Measurements from ENCODE around the gene TMED10. TPM values are rescaled to one million over a fixed set of nuclear protein-coding genes. Genes with fewer than 3 reads are reported as not detected.
"Not testable (repeated sequence)": the region's sequence is repeated elsewhere in the genome, so short reads cannot be mapped to it uniquely, and the experiment has no call there.

The TMED10 gene
- total RNA-seq, 1 donor from 2014 or later = 363 TPM

DNA sequence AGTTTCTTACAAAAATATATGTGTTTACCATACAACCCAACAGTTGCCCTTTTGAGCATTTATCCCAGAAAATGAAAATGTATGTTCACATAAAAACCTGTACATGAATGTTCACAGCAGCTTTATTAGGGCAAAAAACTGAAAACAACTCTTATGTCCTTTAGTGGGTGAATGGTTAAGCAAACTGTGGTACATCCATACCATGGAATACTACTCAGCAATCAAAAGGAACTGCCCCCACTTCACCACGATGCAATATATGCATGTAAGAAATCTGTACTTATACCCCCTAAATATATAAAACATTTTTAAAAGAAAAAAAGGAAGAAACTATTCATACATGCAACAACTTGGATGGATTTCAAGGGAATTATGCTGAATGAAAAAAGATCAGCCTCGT is 42.8 kb downstream of the TMED10 start:
- TF ChIP-seq, protein P1, sequence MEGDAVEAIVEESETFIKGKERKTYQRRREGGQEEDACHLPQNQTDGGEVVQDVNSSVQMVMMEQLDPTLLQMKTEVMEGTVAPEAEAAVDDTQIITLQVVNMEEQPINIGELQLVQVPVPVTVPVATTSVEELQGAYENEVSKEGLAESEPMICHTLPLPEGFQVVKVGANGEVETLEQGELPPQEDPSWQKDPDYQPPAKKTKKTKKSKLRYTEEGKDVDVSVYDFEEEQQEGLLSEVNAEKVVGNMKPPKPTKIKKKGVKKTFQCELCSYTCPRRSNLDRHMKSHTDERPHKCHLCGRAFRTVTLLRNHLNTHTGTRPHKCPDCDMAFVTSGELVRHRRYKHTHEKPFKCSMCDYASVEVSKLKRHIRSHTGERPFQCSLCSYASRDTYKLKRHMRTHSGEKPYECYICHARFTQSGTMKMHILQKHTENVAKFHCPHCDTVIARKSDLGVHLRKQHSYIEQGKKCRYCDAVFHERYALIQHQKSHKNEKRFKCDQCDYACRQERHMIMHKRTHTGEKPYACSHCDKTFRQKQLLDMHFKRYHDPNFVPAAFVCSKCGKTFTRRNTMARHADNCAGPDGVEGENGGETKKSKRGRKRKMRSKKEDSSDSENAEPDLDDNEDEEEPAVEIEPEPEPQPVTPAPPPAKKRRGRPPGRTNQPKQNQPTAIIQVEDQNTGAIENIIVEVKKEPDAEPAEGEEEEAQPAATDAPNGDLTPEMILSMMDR (IDR thresholded peaks at IDR 0.05; ENCODE audit: insufficient read depth, low read length, severe bottlenecking) = no peak
- FAIRE-seq = no peak
- peaks cover 7% of the 10 kb centered on the region for H3K36me3 ChIP-seq (ENCODE audit: control insufficient read depth, insufficient read depth, low read length)

DNA sequence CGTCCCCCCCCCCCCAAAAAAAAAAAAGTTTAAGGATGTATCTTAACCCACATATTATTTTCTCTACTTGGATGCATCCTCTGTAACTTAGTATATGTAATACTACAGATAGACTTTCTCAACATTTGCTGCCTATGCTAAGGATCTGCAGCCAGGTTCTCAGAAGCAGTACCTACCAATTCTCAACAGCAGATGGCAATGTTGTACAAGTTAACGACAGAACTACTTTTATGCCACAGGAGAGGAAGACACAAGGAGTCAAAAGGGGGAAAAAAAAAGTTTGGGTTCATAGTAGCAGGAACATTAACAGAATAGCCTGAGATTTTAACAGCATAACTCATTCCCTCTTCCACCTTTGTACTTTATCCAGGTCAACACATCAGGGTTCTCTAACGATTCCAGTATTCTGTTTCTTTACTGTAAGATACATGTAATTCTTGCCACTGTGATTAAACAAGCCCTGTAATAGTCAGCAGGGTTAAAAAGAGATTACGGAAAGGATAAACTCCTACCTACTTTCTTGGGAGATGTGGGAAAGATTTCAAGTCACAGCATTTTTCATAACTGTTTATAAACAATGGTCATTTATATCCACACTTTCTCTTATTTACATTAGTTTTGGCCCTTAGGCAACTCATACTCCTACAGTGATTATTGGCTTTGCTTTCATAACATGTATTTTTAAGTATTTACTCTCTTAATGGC is 43.9 kb downstream of the TMED10 start:
- no peak overlapping the region for H3K4me3 ChIP-seq (ENCODE audit: low read depth, low read length)
- FAIRE-seq (no peak), DNase-seq (ENCODE audit: low read depth) (peak; percentile 69)
- peaks cover 7% of the 10 kb centered on the region for H3K36me3 ChIP-seq (ENCODE audit: control insufficient read depth, insufficient read depth, low read length)
- TF ChIP-seq, protein P1 (IDR thresholded peaks at IDR 0.05; ENCODE audit: insufficient read depth, low read length, severe bottlenecking) = peak; percentile 44
- no peaks in the 10 kb centered on the region for H3K27me3 ChIP-seq (ENCODE audit: control insufficient read depth, insufficient read depth, low read length)

More for the DNA sequence above, 42.8 kb downstream of the TMED10 start:
- Histone ChIP-seq H3K4me3 (ENCODE audit: low read depth, low read length) (no peak overlapping the region), H3K27me3 (ENCODE audit: control insufficient read depth, insufficient read depth, low read length) (no peaks in the 10 kb centered on the region)
- DNase-seq (ENCODE audit: low read depth) = no peak

DNA sequence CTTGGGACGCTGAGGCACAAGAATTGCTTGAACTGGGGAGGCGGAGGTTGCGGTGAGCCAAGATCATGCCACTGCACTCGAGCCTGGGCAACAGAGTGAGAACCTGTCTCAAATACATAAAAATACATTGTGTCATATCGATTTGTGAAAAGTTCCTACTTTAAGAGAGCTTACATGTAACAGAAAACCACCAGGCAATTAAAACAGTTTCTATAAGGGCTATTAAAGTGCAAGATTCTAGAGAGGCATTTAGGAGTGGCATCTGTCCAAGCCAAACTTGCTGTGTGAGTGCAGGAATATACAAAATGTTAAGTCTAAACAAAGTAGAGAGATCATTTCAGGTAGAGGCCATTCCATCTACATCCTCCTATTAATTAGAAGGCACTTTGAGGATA is 47.8 kb downstream of the TMED10 start:
- FAIRE-seq (no peak), DNase-seq (ENCODE audit: low read depth) (no peak)
- peaks cover 2% of the 10 kb centered on the region for H3K36me3 ChIP-seq (ENCODE audit: control insufficient read depth, insufficient read depth, low read length)
- H3K4me3 ChIP-seq (ENCODE audit: low read depth, low read length) = no peak overlapping the region
- H3K27me3 ChIP-seq (ENCODE audit: control insufficient read depth, insufficient read depth, low read length) = no peaks in the 10 kb centered on the region
- TF ChIP-seq, protein P1 (IDR thresholded peaks at IDR 0.05; ENCODE audit: insufficient read depth, low read length, severe bottlenecking) = no peak

DNA sequence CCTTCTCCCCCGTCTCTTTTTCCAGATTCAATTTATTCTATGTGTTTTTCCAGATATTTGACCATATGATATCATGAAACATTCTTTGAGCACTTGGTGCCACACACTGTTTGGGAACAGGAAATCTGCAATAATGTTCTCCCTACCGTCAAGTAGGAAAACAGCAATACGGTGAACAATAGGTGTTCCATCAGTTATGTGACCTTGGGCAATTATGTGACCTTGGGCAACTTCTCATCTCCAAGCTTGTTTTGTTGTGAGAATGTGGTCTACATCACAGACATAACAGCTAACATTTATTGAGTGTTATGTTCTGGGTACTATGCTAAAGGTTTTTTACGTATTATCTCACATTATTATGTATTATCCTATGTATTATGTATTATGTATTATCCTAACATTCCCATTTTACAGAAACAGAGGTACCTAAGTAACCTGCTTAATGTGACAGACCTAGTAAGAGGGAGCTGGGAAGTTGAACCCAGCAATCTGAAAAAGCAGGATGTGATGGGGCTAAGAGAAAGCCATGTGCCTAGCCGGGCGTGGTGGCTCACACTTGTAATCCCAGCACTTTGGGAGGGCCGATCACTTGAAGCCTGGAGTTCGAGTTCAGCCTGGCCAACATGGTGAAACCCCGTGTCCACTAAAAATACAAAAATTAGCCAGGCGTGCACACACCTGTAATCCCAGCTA is 48.4 kb downstream of the TMED10 start:
- TF ChIP-seq, protein P1 (IDR thresholded peaks at IDR 0.05; ENCODE audit: insufficient read depth, low read length, severe bottlenecking) = no peak
- FAIRE-seq = no peak
- peaks cover 2% of the 10 kb centered on the region for H3K36me3 ChIP-seq (ENCODE audit: control insufficient read depth, insufficient read depth, low read length)

DNA sequence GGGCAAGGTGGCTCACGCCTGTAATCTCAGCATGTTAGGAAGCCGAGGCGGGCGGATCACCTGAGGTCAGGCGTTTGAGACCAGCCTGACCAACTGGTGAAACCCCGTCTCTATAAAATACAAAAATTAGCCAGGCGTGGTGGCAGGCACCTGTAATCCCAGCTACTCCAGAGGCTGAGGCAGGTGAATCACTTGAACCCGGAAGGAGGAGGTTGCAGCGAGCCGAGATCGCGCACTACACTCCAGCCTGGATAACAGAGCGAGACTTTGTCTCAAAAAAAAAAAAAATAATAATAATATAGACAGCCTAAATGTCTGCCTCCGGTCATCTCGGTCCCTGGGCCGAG is 49.0 kb downstream of the TMED10 start:
- H3K27me3 ChIP-seq (ENCODE audit: control insufficient read depth, insufficient read depth, low read length); DNase-seq (ENCODE audit: low read depth); FAIRE-seq; H3K36me3 ChIP-seq (ENCODE audit: control insufficient read depth, insufficient read depth, low read length): not testable (repeated sequence)
- peak overlapping the region; percentile 69 for H3K4me3 ChIP-seq (ENCODE audit: low read depth, low read length)

More for the DNA sequence above, 48.4 kb downstream of the TMED10 start:
- Histone ChIP-seq H3K27me3 (ENCODE audit: control insufficient read depth, insufficient read depth, low read length) (no peaks in the 10 kb centered on the region), H3K4me3 (ENCODE audit: low read depth, low read length) (no peak overlapping the region)
- DNase-seq (ENCODE audit: low read depth) = no peak

DNA sequence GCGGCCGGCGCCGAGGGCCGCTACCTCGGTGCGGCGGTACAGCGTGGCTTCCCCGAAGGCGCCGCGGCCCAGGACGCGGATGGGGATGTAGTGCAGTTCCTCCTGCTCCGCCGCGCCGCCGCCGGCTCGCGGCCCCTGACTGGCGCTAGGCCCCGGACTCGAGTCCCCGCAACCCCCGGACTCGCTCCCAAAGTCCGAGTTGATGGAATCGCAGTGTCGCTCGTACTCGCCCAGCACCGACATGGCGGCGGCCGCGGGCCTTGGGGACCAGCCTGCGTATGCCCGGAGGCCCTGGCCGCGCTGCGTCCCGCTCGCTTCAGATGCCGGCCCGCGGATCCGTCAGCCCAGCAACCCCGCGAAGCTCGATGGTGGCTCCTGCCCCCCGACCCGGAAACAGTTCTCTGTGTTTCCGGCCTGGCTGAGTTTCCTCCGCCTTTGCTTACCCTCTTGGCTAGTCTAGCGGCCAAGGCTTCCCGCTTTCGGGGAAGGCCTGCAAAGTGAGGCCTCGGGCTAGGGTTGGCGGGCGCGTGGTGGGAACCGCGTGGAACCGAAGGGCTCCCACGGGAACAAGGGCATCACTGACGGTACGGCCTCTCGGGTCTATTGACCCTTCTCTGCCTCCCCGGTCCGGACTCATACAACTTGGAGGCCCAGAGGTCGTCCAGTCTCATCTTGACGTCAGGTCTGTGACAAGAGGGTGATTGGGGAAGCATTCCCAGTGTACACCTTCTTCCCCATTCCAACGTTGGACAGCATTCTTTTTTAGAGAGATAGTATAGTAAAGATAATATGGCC is 49.5 kb downstream of the TMED10 start, which contains the start of gene NEK9:
NEK9 (minus strand) TSS at position 370 of the 795 bp plus-strand sequence; CDS start at position 243, 127 bp downstream.
- no peak for FAIRE-seq
- Histone ChIP-seq H3K36me3 (ENCODE audit: control insufficient read depth, insufficient read depth, low read length) (peaks cover 1% of the 10 kb centered on the region), H3K27me3 (ENCODE audit: control insufficient read depth, insufficient read depth, low read length) (no peaks in the 10 kb centered on the region), H3K4me3 (ENCODE audit: low read depth, low read length) (peak within 1 kb of the TSS; percentile 69)
- TF ChIP-seq, protein P1 (IDR thresholded peaks at IDR 0.05; ENCODE audit: insufficient read depth, low read length, severe bottlenecking) = no peak
- DNase-seq (ENCODE audit: low read depth) = peak; percentile 65
